Stomach (tissue), 9 donors: ENCODE measurements around the gene SLC12A7. TPM values are rescaled to one million over a fixed set of nuclear protein-coding genes. Genes with fewer than 3 reads are reported as not detected.

ENCODE experiments used
- DNase-seq, 2 donors: peaks; one replicate each; pipeline versions ENCODE4 v3.0.0 to v3.0.0-alpha.2; 2013 to 2019
- H3K27ac ChIP-seq, 5 donors: fragments of 200-600 bp in 4 of 5; sonication (generic) in 4 of 5; one replicate each; pipeline ENCODE4 v1.5.1; 2013 to 2019; ENCODE audit warnings: mild to moderate bottlenecking in 1 of 5, moderate library complexity in 1 of 5
- H3K27me3 ChIP-seq, 3 donors: fragments of 200-600 bp; sonication (generic); one replicate each; pipeline ENCODE4 v1.5.1; 2017 to 2019; ENCODE audit warnings: mixed run types in 1 of 3
- H3K36me3 ChIP-seq, 4 donors: fragments of 200-600 bp; sonication (generic); 1 replicate in 3 of 4; 2 replicates in 1 of 4; pipeline ENCODE4 v1.5.1; 2016 to 2019
- H3K4me1 ChIP-seq, 4 donors: fragments of 200-600 bp; sonication (generic); one replicate each; pipeline ENCODE4 v1.5.1; 2016 to 2019
- H3K4me3 ChIP-seq, 4 donors: fragments of 200-600 bp; sonication (generic) in 3 of 4; one replicate each; pipeline ENCODE4 v1.5.1; 2016 to 2019; ENCODE audit warnings: mild to moderate bottlenecking in 1 of 4
- H3K9me3 ChIP-seq, 4 donors: fragments of 200-600 bp; sonication (generic); one replicate each; pipeline ENCODE4 v1.5.1; 2016 to 2019
- CTCF ChIP-seq, 7 experiments: fragments of 450-650 bp in 4 of 7; fragments of 200-600 bp in 3 of 7; sonication (generic) in 3 of 7; IDR thresholded peaks; one replicate each; pipeline ENCODE4 v1.5.1; 2016 to 2019; ENCODE audit warnings: antibody characterized with exemption in 7 of 7, control low read depth in 2 of 7, mild to moderate bottlenecking in 1 of 7
- EP300 ChIP-seq: sonication (generic); formaldehyde crosslinking; IDR thresholded peaks from one replicate; pipeline ENCODE4 v1.6.1; 2017; ENCODE audit warnings: antibody characterized with exemption
- POLR2A ChIP-seq, 4 donors: fragments of 450-650 bp; IDR thresholded peaks; one replicate each; pipeline ENCODE4 v1.6.1; 2016; ENCODE audit warnings: antibody characterized with exemption in 4 of 4, control low read depth in 2 of 4, mild to moderate bottlenecking in 1 of 4, moderate library complexity in 1 of 4
- POLR2AphosphoS5 ChIP-seq, 3 donors: sonication (generic); formaldehyde crosslinking; IDR thresholded peaks; one replicate each; pipeline ENCODE4 v1.6.1; 2016; ENCODE audit warnings: antibody characterized with exemption in 3 of 3
- WGBS, 5 donors: extraction: QIAGEN DNeasy Blood & Tissue Kit in 3 of 5; methylation state at CpG; one replicate each; pipeline versions ENCODE4 v1.1.5 to v1.1.7; 2013 to 2018; 5-methylcytosine and 5-hydroxymethylcytosine counted together
- intact Hi-C: fragments of 100-400 bp; cut with DNase I; formaldehyde crosslinking; loops from one replicate; pipeline ENCODE4 v1.15.1; 2023; ENCODE audit warnings: low total_unique reads
- polyA plus RNA-seq, 3 donors: library from polyadenylated mRNA; stranded (reverse); fragments of 200-250 nt; gene quantifications; one replicate each; pipeline ENCODE4 v1.2.3, GENCODE V29; 2013
- total RNA-seq, 5 donors: library from RNA; depleted of rRNA; stranded (reverse); fragments of >200 nt; gene quantifications; one replicate each; pipeline versions ENCODE4 v1.1.0 to v1.2.3, GENCODE V29; 2014 to 2016
- donor health status: healthy with polysubstance abuse.
- donor health status: Bipolar disorder and iron deficiency.
- donor health status: healthy.

The SLC12A7 gene
- total and polyA plus RNA-seq, 8 donors, result 4.7 to 346 (median 37.7) TPM

GRCh38 chr5:1032011-1032410 lies 79.9 kb downstream of the SLC12A7 start:
- Histone ChIP-seq H3K36me3 (no peaks in the 10 kb centered on the region), H3K4me3 (no peak overlapping the region), H3K27me3 (peaks cover 0 to 56% (median 0%) of the 10 kb centered on the region in 3 donors), H3K9me3 (no peaks in the 10 kb centered on the region), H3K4me1 (no peaks in the 10 kb centered on the region), H3K27ac (no peak overlapping the region)
- 86 to 93% (median 88%) methylated on average over 12 to 16 of the region's 16 CpGs for WGBS, 5 donors
- DNase-seq, result no peak
- no peak for TF ChIP-seq EP300
- TF ChIP-seq POLR2A (IDR thresholded peaks at IDR 0.05), result no peak
- intact Hi-C loops, result no loop called here

- no peak for DNase-seq
- TF ChIP-seq EP300 (no peak), POLR2A (IDR thresholded peaks at IDR 0.05) (no peak), CTCF (IDR thresholded peaks at IDR 0.05) (no peak), POLR2AphosphoS5 (IDR thresholded peaks at IDR 0.05) (no peak)
- WGBS, 5 donors, result 91 to 93% (median 92%) methylated on average over 14 to 19 of the region's 19 CpGs
Measured at GRCh38 chr5:1031306-1031959, 80.4 kb downstream of the SLC12A7 start.

GRCh38 chr5:1030801-1031271 lies 81.0 kb downstream of the SLC12A7 start:
- 54 to 81% (median 71%) methylated on average over 7 to 10 of the region's 10 CpGs for WGBS, 5 donors
- Histone ChIP-seq H3K4me3 (no peak overlapping the region), H3K27me3 (peaks cover 0 to 57% (median 0%) of the 10 kb centered on the region in 3 donors), H3K36me3 (no peaks in the 10 kb centered on the region), H3K9me3 (no peaks in the 10 kb centered on the region), H3K4me1 (no peaks in the 10 kb centered on the region), H3K27ac (no peak overlapping the region)
- intact Hi-C loops, result no loop called here
- DNase-seq, result no peak
- TF ChIP-seq POLR2AphosphoS5 (IDR thresholded peaks at IDR 0.05), result no peak
- no peak for TF ChIP-seq CTCF (IDR thresholded peaks at IDR 0.05)
- no peak for TF ChIP-seq POLR2A (IDR thresholded peaks at IDR 0.05)
- TF ChIP-seq EP300, result no peak

More at GRCh38 chr5:1031306-1031959, 80.4 kb downstream of the SLC12A7 start:
- H3K27me3 ChIP-seq, result peaks cover 0 to 57% (median 0%) of the 10 kb centered on the region in 3 donors
- H3K27ac ChIP-seq, result no peak overlapping the region
- no peaks in the 10 kb centered on the region for H3K36me3 ChIP-seq
- no peak overlapping the region for H3K4me3 ChIP-seq
- no peaks in the 10 kb centered on the region for H3K4me1 ChIP-seq
- H3K9me3 ChIP-seq, result no peaks in the 10 kb centered on the region
- intact Hi-C loops, result no loop called here

GRCh38 chr5:1029945-1030625 lies 81.8 kb downstream of the SLC12A7 start:
- peaks cover 0 to 57% (median 0%) of the 10 kb centered on the region in 3 donors for H3K27me3 ChIP-seq
- no peak overlapping the region for H3K27ac ChIP-seq
- no peaks in the 10 kb centered on the region for H3K36me3 ChIP-seq
- no peak for DNase-seq
- no peak for TF ChIP-seq POLR2A (IDR thresholded peaks at IDR 0.05)
- TF ChIP-seq CTCF (IDR thresholded peaks at IDR 0.05), result no peak
- no peak for TF ChIP-seq EP300
- TF ChIP-seq POLR2AphosphoS5 (IDR thresholded peaks at IDR 0.05), result no peak
- H3K4me3 ChIP-seq, result no peak overlapping the region
- H3K4me1 ChIP-seq, result no peaks in the 10 kb centered on the region
- 71 to 82% (median 80%) methylated on average over 7 to 10 of the region's 10 CpGs for WGBS, 5 donors
- no peaks in the 10 kb centered on the region for H3K9me3 ChIP-seq
- intact Hi-C loops, result no loop called here
